ENCODE measurements around the gene CYS1. TPM values are rescaled to one million over a fixed set of nuclear protein-coding genes. Genes with fewer than 3 reads are reported as not detected.
A peak's percentile ranks its signal among the peaks of the same experiment; 100 is the strongest.

CYS1 gene
- total RNA-seq, 4 donors from 2014 or later = 0.59 to 47.2 (median 2.7) TPM

DNA sequence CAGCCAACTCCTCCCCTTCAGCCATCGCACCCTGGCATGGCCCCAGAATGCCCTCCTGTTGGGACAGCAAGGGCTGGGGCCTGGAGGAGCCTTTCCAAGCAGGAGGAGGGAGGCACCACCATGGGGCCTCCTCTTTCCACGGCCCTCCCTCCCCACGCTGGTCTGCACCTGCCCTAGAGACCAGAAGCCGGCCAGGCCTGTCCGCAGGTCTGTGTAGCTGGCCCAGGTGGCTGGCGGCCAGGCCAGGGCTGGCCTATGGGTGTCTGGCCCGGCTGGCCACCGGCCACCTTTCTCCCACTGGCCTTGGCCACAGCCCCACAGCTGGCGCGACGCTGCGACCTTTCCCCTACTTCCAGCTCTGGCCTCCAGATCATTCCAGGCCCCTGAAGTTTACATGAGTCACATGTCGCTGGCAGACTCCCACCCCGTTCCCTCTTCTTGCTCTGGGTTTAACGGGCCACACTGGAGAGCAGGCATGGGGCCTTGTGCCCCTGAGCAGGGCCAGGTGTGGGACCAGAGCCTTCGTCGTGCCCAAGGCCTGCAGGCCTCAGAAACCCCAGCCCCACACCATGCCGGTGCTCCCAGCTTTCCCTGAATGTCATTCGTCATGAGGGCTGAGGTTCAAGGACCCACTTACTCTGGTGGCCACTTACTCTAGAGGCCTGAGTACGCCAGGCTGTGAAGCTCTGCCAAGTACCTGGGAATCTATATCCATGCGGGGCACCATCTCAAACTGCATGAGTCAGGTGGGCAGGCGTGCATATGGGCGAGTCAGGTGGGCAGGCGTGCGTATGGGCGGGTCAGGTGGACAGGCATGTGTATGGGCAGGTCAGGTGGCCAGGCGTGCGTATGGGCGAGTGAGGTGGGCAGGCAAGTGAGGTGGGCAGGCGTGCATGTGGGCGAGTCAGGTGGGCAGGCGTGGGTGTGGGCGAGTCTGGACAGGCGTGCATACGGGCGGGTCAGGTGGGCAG lies 70.1 kb downstream of the CYS1 start:
- Histone ChIP-seq H3K4me3 (replicated peaks in 1 of 3) (no peak overlapping the region), H3K4me1 (peaks cover 17 to 44% of the 10 kb centered on the region in 2 donors), H3K9me3 (no peaks in the 10 kb centered on the region), H3K36me3 (no peaks in the 10 kb centered on the region), H3K27me3 (no peaks in the 10 kb centered on the region), H3K27ac (peak overlapping the region in 2 of 3 donors; percentile 71 to 80)
- no peak for TF ChIP-seq POLR2A (IDR thresholded peaks at IDR 0.05)
- TF ChIP-seq, protein P1, sequence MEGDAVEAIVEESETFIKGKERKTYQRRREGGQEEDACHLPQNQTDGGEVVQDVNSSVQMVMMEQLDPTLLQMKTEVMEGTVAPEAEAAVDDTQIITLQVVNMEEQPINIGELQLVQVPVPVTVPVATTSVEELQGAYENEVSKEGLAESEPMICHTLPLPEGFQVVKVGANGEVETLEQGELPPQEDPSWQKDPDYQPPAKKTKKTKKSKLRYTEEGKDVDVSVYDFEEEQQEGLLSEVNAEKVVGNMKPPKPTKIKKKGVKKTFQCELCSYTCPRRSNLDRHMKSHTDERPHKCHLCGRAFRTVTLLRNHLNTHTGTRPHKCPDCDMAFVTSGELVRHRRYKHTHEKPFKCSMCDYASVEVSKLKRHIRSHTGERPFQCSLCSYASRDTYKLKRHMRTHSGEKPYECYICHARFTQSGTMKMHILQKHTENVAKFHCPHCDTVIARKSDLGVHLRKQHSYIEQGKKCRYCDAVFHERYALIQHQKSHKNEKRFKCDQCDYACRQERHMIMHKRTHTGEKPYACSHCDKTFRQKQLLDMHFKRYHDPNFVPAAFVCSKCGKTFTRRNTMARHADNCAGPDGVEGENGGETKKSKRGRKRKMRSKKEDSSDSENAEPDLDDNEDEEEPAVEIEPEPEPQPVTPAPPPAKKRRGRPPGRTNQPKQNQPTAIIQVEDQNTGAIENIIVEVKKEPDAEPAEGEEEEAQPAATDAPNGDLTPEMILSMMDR (IDR thresholded peaks at IDR 0.05) = no peak
- DNase-seq = peak; percentile 78 to 79
- 73 to 83% methylated on average over 20 to 30 of the region's 36 CpGs for WGBS, 2 donors
- intact Hi-C loops (cut with DNase I) = no loop called here

DNA sequence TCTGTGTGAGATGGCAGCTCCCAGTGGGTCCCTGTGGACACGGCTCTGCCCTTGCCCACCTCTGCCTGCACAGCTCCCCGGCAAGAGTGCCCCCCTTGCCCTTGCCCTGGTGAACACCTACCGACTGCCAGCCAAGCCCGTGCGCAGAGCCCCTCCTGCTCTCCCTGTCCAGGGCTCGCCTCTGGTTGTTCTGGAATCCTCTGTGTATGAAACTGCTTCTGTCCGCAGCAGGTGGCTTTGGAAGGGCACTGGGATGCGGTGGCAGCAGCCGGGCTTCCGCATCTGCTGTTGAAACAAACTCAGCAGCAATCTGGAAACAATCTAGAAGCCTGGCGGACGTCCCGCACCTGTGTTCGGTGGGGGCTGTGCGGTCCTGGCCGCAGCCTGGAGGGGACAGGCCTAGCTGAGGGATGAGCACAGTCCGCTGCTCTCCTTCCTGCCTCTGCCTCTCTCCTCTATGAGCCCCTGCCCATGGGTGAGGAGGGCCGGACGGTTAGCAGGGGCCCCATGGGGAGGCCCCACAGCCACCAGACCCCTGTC lies 70.9 kb downstream of the CYS1 start:
- H3K9me3 ChIP-seq = no peaks in the 10 kb centered on the region
- no peaks in the 10 kb centered on the region for H3K36me3 ChIP-seq
- intact Hi-C loops (cut with DNase I) = no loop called here
- no peak overlapping the region for H3K4me3 ChIP-seq (replicated peaks in 1 of 3)
- peak overlapping the region in 2 of 3 donors; percentile 71 to 80 for H3K27ac ChIP-seq
- WGBS, 2 donors = 84 to 90% methylated on average over 16 to 17 of the region's 19 CpGs
- no peaks in the 10 kb centered on the region for H3K27me3 ChIP-seq
- peaks cover 17 to 44% of the 10 kb centered on the region in 2 donors for H3K4me1 ChIP-seq
- DNase-seq = peak in 1 of 2 donors; percentile 35
- TF ChIP-seq, protein P1 (IDR thresholded peaks at IDR 0.05) = no peak
- peak in 1 of 2 donors; percentile 9 for TF ChIP-seq POLR2A (IDR thresholded peaks at IDR 0.05)

DNA sequence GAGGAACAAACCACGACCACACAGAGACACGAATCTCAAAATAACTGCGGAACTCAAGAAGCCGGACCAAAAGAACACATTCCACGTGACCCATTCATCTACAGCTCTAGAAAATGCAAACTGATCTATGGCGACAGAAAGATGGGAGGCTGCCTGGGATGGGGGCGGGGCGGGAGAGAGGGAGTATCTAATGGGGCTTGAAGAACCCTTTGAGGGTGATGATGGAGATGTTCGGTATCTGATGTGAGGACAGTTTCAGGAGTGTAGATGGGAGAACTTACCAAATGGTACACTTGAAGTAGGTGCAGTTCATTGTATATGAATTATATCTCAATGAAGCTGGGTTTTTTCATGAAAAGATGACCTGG lies 71.4 kb downstream of the CYS1 start:
- H3K27me3 ChIP-seq = no peaks in the 10 kb centered on the region
- no peak for DNase-seq
- peak overlapping the region in 2 of 3 donors; percentile 71 to 80 for H3K27ac ChIP-seq
- TF ChIP-seq POLR2A (IDR thresholded peaks at IDR 0.05) = no peak
- TF ChIP-seq, protein P1 (IDR thresholded peaks at IDR 0.05) = no peak
- intact Hi-C loops (cut with DNase I) = no loop called here
- peaks cover 17 to 44% of the 10 kb centered on the region in 2 donors for H3K4me1 ChIP-seq
- H3K4me3 ChIP-seq (replicated peaks in 1 of 3) = no peak overlapping the region
- no peaks in the 10 kb centered on the region for H3K36me3 ChIP-seq
- 83 to 92% methylated on average over 9 of the region's 9 CpGs for WGBS, 2 donors
- H3K9me3 ChIP-seq = no peaks in the 10 kb centered on the region

DNA sequence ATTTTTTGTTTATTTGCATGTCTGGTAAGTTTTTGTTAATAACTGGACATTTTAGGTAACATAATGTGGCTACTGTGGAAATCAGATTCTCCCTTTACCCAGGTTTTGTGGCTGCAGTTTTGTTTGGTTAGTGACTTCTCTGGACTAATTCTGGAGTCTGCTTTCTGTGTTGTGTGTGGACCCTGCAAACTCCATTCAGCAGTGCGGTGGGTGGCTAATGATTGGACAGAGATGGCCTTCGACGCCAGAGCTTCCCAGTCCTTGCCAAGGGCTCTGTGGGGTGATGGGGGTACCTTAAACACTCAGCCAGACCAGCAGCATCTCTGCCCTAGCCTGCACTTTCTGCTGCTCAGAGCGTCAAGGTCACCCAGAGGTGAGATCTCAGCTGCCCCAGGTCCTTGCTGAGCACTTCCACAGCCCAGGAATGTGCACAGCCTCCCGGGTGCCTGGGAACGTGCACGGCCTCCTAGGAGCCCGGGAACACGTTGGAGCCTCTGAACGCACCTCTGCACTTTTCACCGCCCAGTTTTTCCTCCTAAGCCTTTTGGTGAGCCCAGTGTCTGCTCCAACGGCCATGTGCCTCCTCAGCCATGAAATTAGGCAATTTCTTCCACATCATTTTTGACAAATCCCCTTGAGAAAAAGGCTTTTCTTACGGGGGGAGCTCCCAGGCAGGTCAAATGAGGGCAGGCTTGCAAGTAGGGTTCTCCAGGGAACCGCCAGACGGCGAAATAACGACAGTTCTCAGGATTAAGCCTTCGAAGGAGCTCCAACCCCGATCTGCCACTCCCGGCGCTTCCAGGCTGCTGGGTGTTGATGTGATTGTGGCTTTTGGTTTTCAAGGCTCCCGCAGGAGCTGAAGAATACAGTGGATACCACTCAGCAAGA lies 72.0 kb downstream of the CYS1 start:
- intact Hi-C loops (cut with DNase I) = no loop called here
- H3K36me3 ChIP-seq = no peaks in the 10 kb centered on the region
- no peaks in the 10 kb centered on the region for H3K9me3 ChIP-seq
- peaks cover 17 to 44% of the 10 kb centered on the region in 2 donors for H3K4me1 ChIP-seq
- no peaks in the 10 kb centered on the region for H3K27me3 ChIP-seq
- no peak overlapping the region for H3K4me3 ChIP-seq (replicated peaks in 1 of 3)
- no peak for DNase-seq
- 75 to 80% methylated on average over 18 to 22 of the region's 22 CpGs for WGBS, 2 donors
- no peak overlapping the region for H3K27ac ChIP-seq
- no peak for TF ChIP-seq POLR2A (IDR thresholded peaks at IDR 0.05)
- TF ChIP-seq, protein P1 (IDR thresholded peaks at IDR 0.05) = no peak
